ENCODE measurements around the gene C6orf15. TPM values are rescaled to one million over a fixed set of nuclear protein-coding genes. Genes with fewer than 3 reads are reported as not detected.

Gene C6orf15
- polyA plus RNA-seq, 2 of the 4 experiments (the other 2 are of a cell fraction): not detected

DNA sequence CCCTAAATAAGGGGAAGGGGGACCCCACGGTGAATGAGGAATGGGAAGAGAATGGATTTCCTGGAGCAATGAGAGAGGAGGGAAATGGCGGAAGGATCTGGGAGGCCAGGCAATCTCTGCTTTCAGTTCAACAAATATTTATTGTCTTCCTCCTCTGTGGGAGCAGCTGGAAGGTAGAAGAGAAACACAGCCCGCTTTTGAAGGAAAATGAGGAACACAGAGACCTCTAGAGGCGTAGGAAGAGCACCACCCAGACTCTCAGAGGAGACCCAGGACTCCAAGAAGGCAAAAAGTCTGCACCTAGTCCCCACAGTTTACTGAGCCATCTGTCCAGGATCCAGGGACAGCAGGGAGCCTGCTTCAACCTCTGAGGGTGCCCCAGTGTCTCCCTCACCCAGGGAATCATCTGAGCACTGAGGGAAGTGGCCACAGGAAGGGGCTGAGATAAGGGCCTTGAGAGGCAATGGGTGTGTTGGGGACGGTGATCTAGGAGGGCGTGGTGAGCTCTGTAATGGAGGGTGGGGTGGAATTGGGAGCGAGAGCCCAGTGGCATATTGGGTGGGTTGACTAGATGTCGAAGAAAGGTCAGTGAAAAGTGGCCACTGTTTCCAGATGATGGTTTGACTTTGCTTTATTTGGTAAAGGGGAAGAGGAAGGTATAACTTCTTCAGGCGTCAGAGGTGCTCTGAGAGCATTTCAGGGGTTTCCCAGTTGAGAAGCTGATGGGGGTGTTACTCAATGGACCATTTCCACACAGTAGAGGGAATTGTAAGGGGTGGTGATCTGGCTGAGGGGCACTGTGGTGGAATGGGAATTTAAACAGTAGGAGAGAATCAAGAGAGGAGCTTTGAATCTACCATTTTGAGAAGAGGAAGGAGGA is 2.8 kb upstream of the C6orf15 start:
- ChIA-PET CTCF (interaction anchor here (0.6 to 4.0 kb wide), 27 partner anchors 8 to 288 kb away, joined by 3 to 31 read pairs (median 4); partner anchors contain the start of gene VARS2), POLR2A (interaction anchor here (0.6 to 1.3 kb wide), 7 partner anchors 10 to 427 kb away, joined by 3 to 6 read pairs (median 4); partner anchors contain the start of gene GTF2H4)
- ATAC-seq (peak; percentile 87 to 92), FAIRE-seq (no peak), DNase-seq (ENCODE audit: low read depth in 1 of 2, low spot score in 1 of 2) (peak; percentile 50 to 79)
- WGBS (ENCODE audit: missing lambda C conversion rate): 43% methylated on average over 9 of the region's 9 CpGs
- H3K9me3 ChIP-seq: no peaks in the 10 kb centered on the region
- peak overlapping the region; percentile 92 to 93 for H3K27ac ChIP-seq
- peak overlapping the region; percentile 40 for H3K4me3 ChIP-seq
- TF ChIP-seq ZC3H11A (IDR thresholded peaks at IDR 0.05) (no peak), NPAS2 (CRISPR knock-in tag; IDR thresholded peaks at IDR 0.05; ENCODE audit: borderline replicate concordance) (no peak), EHMT2 (IDR thresholded peaks at IDR 0.05; ENCODE audit: low read depth) (no peak), EP300 (IDR thresholded peaks at IDR 0.05) (no peak), CHD4 (IDR thresholded peaks at IDR 0.05; ENCODE audit: borderline replicate concordance) (no peak), TP53 (CRISPR knock-in tag; IDR thresholded peaks at IDR 0.05) (no peak), HDAC2 (IDR thresholded peaks at IDR 0.05) (no peak), JUNB (IDR thresholded peaks at IDR 0.05) (no peak), RAD21 (conservative IDR thresholded peaks at IDR 0.05 in 1 of 2, IDR thresholded peaks at IDR 0.05 in 1 of 2) (peak; percentile 53 to 61; a peak in 4 of 5 replicates), CBX2 (IDR thresholded peaks at IDR 0.05; ENCODE audit: borderline replicate concordance, low read depth) (no peak)
- TF ChIP-seq, protein P1, sequence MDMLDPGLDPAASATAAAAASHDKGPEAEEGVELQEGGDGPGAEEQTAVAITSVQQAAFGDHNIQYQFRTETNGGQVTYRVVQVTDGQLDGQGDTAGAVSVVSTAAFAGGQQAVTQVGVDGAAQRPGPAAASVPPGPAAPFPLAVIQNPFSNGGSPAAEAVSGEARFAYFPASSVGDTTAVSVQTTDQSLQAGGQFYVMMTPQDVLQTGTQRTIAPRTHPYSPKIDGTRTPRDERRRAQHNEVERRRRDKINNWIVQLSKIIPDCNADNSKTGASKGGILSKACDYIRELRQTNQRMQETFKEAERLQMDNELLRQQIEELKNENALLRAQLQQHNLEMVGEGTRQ (IDR thresholded peaks at IDR 0.05): no peak
- TF ChIP-seq, protein P2, sequence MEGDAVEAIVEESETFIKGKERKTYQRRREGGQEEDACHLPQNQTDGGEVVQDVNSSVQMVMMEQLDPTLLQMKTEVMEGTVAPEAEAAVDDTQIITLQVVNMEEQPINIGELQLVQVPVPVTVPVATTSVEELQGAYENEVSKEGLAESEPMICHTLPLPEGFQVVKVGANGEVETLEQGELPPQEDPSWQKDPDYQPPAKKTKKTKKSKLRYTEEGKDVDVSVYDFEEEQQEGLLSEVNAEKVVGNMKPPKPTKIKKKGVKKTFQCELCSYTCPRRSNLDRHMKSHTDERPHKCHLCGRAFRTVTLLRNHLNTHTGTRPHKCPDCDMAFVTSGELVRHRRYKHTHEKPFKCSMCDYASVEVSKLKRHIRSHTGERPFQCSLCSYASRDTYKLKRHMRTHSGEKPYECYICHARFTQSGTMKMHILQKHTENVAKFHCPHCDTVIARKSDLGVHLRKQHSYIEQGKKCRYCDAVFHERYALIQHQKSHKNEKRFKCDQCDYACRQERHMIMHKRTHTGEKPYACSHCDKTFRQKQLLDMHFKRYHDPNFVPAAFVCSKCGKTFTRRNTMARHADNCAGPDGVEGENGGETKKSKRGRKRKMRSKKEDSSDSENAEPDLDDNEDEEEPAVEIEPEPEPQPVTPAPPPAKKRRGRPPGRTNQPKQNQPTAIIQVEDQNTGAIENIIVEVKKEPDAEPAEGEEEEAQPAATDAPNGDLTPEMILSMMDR (IDR thresholded peaks at IDR 0.05): peak; percentile 46
- TF ChIP-seq, protein P3, sequence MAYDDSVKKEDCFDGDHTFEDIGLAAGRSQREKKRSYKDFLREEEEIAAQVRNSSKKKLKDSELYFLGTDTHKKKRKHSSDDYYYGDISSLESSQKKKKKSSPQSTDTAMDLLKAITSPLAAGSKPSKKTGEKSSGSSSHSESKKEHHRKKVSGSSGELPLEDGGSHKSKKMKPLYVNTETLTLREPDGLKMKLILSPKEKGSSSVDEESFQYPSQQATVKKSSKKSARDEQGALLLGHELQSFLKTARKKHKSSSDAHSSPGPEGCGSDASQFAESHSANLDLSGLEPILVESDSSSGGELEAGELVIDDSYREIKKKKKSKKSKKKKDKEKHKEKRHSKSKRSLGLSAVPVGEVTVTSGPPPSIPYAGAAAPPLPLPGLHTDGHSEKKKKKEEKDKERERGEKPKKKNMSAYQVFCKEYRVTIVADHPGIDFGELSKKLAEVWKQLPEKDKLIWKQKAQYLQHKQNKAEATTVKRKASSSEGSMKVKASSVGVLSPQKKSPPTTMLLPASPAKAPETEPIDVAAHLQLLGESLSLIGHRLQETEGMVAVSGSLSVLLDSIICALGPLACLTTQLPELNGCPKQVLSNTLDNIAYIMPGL (CRISPR knock-in tag; IDR thresholded peaks at IDR 0.05; ENCODE audit: borderline replicate concordance): no peak
- TF ChIP-seq, protein P4, sequence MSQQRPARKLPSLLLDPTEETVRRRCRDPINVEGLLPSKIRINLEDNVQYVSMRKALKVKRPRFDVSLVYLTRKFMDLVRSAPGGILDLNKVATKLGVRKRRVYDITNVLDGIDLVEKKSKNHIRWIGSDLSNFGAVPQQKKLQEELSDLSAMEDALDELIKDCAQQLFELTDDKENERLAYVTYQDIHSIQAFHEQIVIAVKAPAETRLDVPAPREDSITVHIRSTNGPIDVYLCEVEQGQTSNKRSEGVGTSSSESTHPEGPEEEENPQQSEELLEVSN (IDR thresholded peaks at IDR 0.05; ENCODE audit: borderline replicate concordance, low read depth): no peak
- TF ChIP-seq, protein P5, sequence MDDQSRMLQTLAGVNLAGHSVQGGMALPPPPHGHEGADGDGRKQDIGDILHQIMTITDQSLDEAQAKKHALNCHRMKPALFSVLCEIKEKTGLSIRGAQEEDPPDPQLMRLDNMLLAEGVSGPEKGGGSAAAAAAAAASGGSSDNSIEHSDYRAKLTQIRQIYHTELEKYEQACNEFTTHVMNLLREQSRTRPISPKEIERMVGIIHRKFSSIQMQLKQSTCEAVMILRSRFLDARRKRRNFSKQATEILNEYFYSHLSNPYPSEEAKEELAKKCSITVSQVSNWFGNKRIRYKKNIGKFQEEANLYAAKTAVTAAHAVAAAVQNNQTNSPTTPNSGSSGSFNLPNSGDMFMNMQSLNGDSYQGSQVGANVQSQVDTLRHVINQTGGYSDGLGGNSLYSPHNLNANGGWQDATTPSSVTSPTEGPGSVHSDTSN (IDR thresholded peaks at IDR 0.05): no peak
- TF ChIP-seq, protein P6, sequence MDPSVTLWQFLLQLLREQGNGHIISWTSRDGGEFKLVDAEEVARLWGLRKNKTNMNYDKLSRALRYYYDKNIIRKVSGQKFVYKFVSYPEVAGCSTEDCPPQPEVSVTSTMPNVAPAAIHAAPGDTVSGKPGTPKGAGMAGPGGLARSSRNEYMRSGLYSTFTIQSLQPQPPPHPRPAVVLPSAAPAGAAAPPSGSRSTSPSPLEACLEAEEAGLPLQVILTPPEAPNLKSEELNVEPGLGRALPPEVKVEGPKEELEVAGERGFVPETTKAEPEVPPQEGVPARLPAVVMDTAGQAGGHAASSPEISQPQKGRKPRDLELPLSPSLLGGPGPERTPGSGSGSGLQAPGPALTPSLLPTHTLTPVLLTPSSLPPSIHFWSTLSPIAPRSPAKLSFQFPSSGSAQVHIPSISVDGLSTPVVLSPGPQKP (IDR thresholded peaks at IDR 0.05; ENCODE audit: low read depth, low read length): no peak
- peak overlapping the region; percentile 87 for H3K4me2 ChIP-seq
- H3K4me1 ChIP-seq: peaks cover 16% of the 10 kb centered on the region
